PC-3 (cell line): ENCODE results near the gene TM9SF3.

Source experiments
- EZH2 ChIP-seq: fragments of 300-600 bp; sonication (generic); IDR thresholded peaks from one replicate; pipeline ENCODE4 v1.6.1; 2017; ENCODE audit warnings: antibody characterized with exemption, mild to moderate bottlenecking, low read length; ENCODE audit not compliant: unreplicated experiment
- EZH2phosphoT487 ChIP-seq: fragments of 300-600 bp; sonication (generic); IDR thresholded peaks from 2 replicates; pipeline ENCODE4 v1.6.1; 2018; ENCODE audit warnings: mild to moderate bottlenecking, antibody characterized with exemption, low read length, borderline replicate concordance
- TF ChIP-seq, protein P1 (sequence below): fragments of 300-600 bp; sonication (generic); conservative IDR thresholded peaks from 2 replicates; pipeline ENCODE4 v1.5.1; 2017; ENCODE audit warnings: antibody characterized with exemption, low read depth, mild to moderate bottlenecking, low read length

DNA sequence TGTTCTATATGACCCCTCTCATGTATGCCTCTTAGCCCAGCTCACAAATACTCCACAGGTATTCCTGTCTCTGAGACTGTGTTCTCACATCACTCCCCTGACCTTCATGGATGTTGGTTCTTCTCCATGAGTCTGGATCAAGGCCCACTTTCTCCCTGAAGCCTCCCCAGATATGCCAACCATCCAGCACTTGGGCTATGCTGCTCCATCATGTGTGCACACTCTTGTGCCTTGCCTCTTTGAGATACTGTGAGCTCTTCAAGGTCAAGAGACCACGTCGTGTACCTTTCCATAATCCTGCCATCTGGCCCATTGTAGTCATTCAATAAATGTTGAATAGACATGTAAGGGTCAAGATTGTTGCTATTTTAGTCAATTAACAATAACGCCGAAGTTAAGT, 30.1 kb upstream of the TM9SF3 start:
- TF ChIP-seq, protein P1, sequence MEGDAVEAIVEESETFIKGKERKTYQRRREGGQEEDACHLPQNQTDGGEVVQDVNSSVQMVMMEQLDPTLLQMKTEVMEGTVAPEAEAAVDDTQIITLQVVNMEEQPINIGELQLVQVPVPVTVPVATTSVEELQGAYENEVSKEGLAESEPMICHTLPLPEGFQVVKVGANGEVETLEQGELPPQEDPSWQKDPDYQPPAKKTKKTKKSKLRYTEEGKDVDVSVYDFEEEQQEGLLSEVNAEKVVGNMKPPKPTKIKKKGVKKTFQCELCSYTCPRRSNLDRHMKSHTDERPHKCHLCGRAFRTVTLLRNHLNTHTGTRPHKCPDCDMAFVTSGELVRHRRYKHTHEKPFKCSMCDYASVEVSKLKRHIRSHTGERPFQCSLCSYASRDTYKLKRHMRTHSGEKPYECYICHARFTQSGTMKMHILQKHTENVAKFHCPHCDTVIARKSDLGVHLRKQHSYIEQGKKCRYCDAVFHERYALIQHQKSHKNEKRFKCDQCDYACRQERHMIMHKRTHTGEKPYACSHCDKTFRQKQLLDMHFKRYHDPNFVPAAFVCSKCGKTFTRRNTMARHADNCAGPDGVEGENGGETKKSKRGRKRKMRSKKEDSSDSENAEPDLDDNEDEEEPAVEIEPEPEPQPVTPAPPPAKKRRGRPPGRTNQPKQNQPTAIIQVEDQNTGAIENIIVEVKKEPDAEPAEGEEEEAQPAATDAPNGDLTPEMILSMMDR = no peak
- TF ChIP-seq EZH2 (no peak), EZH2phosphoT487 (no peak)
